Left forelimb (tissue), 1 donor: ENCODE data around the gene KRTAP4-12.
"Not testable (repeated sequence)": the region's sequence is repeated elsewhere in the genome, so short reads cannot be mapped to it uniquely, and the experiment has no call there.

ENCODE experiments used
- DNase-seq: peaks from one replicate; pipeline ENCODE4 v3.0.0-alpha.2; 2018; ENCODE audit warnings: low spot score

The KRTAP4-12 gene

DNA sequence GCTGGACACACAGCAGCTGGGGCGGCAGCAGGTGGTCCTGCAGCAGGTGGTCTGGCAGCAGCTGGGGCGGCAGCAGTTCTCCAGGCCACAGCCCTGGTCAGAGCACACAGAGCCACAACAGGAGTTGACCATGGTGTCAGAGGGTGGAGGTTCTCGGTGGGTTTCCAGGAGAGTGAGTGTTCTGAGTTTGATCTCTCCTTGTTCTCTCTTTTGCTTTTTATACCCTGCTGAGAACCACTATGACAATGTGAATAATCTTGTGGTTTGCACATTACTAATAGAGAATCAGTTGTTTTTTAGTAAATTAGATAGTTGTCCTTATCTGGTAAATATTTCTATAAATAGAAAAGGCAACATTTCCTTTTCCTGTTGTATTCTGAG, at the start of gene KRTAP4-12:
TSS of gene KRTAP4-12 (minus strand) at position 192 of the 381 bp plus-strand sequence. CDS start at position 132, 60 bp downstream.
- DNase-seq = not testable (repeated sequence)

- no peak for DNase-seq
Observed at GRCh38 chr17:41171886-41172285, 47.9 kb upstream of the KRTAP4-12 start.

DNA sequence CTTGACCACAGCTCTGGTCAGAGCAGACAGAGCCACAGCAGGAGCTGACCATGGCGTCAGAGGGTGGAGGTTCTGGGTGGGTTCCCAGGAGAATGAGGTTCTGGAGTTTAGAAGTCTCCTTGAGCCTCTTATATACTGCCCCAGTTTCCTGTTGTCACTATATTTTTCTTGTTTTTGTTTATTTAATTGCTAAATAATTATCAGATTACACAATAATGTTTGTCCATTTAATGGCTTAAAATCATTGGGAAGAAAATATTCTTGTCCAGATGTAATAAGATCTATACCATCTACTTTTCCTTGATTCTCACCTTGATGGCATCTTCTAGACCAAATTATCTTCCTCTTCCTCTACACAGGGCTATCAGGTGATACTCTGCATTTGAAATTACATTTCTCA, 44.1 kb upstream of the KRTAP4-12 start, which contains the start of gene KRTAP4-3:
TSS of gene KRTAP4-3 (minus strand) at position 101 of the 400 bp plus-strand sequence. CDS start at position 52, 49 bp downstream.
- DNase-seq = no peak

DNA sequence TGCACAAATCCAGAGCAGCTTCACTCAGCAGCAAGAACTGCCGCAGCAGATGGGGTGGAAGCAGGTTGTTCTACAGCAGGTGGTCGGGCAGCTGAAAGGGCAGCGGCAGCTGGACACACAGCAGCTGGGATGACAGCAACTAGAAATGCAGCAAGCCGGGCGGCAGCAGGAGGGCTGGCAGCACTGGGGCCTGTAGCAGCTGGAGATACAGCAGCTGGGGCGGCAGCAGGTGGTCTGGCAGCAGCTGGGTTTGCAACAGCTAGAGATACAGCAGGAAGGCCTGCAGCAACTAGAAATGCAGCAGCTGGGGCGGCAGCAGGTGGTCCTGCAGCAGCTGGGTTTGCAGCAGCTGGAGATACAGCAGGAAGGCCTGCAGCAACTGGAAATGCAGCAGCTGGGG, 43.6 kb upstream of the KRTAP4-12 start:
- no peak for DNase-seq

DNA sequence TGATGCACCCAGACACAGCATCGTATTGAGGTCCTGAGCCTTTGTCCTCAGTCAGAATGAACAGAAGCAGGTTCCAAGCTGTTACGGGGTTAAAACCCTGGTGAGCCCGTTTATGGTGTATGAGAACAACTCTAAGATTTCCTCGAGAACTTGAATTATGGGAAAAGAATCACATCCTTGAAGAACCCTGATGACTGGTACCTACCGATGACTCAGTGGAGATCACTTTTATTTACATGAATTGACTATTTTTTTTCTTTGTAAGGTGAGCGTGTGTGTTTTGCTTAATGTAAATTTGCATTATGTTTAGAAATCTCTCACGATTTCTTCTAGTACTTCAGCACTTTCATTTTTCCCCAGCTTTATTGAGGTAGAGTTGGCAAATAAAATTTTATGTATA, 39.8 kb upstream of the KRTAP4-12 start:
- no peak for DNase-seq

DNA sequence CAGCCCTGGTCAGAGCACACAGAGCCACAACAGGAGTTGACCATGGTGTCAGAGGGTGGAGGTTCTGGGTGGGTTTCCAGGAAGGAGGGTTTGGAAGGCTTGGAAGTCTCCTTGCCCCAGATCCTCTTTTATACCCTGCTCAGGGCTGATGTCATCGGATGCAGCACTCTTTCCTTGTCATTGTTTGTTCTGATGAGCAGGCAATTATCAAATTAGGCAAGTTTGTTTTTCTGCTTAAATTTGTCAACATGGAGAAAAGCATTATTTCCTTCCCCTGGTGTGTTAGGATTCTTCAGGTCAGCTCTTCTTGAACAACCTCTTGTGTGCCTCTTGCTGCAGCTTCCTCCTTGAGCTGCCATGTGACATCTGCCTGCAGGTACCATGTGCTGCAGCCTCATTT, 36.7 kb upstream of the KRTAP4-12 start, which contains the start of gene KRTAP4-4:
TSS of gene KRTAP4-4 (minus strand) at position 101 of the 400 bp plus-strand sequence. CDS start at position 44, 57 bp downstream.
- DNase-seq = no peak

DNA sequence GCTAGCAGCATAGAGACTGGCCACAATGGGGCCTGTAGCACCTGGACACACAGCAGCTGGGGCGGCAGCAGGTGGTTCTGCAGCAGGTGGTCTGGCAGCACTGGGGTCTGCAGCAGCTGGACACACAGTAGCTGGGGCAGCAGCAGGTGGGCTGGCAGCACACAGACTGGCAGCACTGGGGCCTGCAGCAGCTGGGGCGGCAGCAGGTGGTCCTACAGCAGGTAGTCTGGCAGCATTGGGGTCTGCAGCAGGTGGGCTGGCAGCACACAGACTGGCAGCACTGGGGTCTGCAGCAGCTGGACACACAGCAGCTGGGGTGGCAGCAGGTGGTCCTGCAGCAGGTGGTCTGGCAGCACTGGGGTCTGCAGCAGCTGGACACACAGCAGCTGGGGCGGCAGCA, 36.2 kb upstream of the KRTAP4-12 start:
- DNase-seq = not testable (repeated sequence)

GRCh38 chr17:41153856-41154255, 29.9 kb upstream of the KRTAP4-12 start:
- DNase-seq = no peak

DNA sequence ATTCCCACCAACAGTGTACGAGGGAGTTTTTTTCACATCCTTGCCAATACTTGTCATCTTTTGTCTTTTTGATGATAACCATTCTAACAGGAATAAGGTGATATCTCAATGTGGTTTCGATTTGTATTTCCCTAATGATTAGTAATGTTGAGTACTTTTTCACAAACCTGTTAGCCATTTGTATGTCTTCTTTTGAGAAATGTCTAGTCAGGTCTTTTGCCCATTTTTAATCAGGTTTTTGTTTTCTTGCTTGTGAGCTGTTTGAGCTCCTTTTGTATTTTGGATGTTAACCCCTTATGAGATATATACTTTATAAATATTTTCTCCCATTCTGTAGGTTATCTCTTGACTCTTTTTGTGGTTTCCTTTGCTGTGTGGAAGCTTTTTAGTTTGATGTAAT, 27.5 kb upstream of the KRTAP4-12 start:
- no peak for DNase-seq

DNA sequence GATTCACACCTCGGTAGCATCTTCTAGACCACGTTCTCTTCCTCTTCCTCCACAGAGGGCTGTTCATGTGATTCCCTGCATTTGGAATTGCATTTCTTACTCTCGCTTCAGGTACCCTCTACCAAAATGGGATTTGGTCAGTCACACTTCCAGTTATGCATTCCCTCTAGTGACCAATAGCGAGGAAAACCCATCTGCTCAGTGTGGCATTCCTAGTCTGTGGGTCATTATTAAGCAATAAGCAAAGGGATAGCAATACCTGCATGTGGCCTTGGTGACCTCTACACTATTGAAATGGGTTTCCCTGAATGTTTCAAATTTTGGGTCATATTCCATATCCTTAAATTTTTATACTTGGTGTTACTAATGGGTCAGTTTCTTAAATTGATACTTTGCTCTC, 26.0 kb upstream of the KRTAP4-12 start:
- DNase-seq = no peak

DNA sequence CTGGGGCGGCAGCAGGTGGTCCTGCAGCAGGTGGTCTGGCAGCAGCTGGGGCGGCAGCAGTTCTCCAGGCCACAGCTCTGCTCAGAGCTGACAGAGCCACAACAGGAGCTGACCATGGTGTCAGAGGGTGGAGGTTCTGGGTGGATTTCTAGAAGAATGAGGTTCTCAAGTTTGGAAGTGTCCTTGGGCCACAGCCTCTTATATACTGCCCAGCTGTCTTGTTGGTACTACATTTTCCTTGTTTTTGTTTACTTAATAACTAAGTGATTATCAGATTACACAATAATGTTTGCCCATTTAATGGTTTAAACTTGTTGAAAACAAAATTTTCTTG, 25.6 kb upstream of the KRTAP4-12 start, which contains the start of gene KRTAP4-5:
TSS of gene KRTAP4-5 (minus strand) at position 174 of the 334 bp plus-strand sequence. CDS start at position 116, 58 bp downstream.
- no peak for DNase-seq

DNA sequence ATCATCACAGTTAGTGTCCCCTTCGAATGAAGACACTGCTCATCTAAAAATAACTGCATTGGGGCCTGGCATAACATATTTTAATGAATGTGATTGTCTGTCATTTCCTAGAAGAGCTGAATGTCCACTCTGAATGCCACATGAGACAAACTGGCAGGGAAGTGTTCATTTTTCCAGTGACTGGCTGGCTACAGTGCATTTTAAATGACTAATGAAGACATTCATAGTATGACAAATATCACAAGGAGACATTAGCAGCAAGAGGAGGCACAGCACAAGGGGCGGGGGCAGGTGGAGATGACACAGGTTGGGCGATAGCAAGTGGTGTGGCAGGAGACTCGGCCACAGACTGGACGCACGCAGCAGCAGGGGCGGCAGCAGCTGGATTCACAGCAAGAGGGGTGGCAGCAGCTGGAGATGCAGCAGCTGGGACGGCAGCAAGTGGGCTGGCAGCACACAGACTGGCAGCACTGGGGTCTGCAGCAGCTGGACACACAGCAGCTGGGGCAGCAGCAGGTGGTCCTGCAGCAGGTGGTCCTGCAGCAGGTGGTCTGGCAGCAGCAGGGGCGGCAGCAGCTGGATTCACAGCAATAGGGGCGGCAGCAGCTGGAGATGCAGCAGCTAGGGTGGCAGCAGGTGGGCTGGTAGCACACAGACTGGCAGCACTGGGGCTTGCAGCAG, 25.1 kb upstream of the KRTAP4-12 start:
- DNase-seq = not testable (repeated sequence)

DNA sequence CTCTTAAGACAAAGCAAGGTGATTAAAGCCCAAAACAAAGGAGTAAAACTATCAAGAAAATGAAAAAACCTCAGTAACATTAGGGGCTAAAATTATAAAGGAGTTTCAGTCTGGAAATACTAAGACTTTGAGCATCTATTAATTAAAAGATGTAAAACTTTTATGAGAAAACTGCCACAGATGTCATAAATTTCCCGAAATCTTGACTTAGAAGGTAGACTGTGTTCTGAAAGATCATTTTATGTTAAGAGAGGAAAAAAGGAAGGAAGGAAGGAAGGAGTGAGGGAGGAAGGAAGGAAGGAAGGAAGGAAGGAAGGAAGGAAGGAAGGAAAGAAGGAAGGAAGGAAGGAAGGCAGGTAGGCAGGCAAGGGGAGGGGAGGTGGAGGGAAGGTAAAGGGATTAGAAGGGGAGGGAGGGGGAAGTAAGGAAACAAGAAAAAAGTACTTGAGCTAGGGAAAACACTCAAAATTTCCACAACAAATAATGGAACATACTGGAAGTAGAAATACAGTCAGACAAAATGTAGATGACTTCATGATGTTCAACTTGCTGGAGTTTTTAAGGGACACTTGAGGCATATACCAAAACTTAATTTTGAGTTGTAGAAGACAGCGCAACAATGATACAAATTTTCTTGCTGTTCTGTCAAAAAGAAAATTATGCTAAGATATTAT, 23.7 kb upstream of the KRTAP4-12 start:
- no peak for DNase-seq

DNA sequence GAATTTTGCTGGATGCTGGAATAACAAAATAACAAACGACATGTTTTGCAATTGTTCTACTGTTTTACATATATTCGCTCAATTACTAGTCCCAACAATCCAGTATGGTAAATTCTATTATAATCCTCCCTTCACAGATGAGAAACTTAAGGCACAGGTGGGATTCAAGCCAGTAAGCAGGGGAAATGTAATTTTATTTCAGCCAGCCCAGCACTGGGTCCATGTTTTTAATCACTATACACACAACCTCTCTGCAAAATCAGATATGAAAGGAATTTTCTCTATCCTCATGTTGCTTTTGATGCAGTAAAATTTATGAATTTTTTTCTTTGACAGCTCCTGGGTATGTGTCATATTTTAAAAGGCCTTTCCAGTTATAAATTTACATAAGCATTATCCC, 21.3 kb upstream of the KRTAP4-12 start:
- DNase-seq = no peak

- DNase-seq = no peak
Observed at GRCh38 chr17:41144846-41145245, 20.9 kb upstream of the KRTAP4-12 start.

- no peak for DNase-seq
Observed at GRCh38 chr17:41141361-41141760, 17.4 kb upstream of the KRTAP4-12 start.

GRCh38 chr17:41140360-41141131, 16.6 kb upstream of the KRTAP4-12 start, which contains the start of gene KRTAP4-6:
KRTAP4-6 (minus strand) TSS chr17:41140544; CDS start chr17:41140487, 57 bp downstream.
- DNase-seq = no peak

DNA sequence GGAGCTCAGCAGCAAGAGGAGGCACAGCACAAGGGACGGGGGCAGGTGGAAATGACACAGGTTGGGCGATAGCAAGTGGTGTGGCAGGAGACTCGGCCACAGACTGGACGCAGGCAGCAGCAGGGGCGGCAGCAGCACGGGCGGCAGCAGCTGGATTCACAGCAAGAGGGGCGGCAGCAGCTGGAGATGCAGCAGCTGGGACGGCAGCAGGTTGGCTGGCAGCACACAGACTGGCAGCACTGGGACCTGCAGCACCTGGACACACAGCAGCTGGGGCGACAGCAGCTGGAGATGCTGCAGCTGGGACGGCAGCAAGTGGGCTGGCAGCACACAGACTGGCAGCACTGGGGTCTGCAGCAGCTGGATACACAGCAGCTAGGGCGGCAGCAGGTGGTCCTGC, 15.9 kb upstream of the KRTAP4-12 start:
- not testable (repeated sequence) for DNase-seq

GRCh38 chr17:41133880-41134735, 10.1 kb upstream of the KRTAP4-12 start:
- DNase-seq = no peak

GRCh38 chr17:41131979-41132378, 8.0 kb upstream of the KRTAP4-12 start:
- no peak for DNase-seq

DNA sequence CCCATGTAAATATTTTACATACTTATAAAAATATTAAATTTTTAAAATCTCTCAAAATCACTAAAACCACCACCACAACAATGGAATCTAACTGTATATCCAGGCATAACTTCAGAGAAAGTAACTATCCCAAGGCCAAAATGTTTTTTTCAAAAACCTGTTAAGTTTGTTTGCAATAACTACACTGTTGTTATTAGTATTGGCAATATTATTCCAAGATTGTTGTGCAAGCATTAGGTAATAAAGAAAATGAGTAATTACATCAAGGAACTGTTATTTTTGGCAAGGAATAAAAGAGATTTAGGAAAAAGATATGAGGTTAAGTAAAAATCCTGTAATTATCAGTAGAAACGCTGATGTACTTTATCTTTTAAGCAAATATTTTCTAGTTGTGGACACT, 3.4 kb upstream of the KRTAP4-12 start:
- DNase-seq = no peak

GRCh38 chr17:41126412-41126811, 2.4 kb upstream of the KRTAP4-12 start:
- DNase-seq = no peak
